Measurements from ENCODE around the gene SUPV3L1.

Gene SUPV3L1

GRCh38 chr10:69228151-69228550 is 48.1 kb downstream of the SUPV3L1 start:
- TF ChIP-seq CTCF (IDR thresholded peaks at IDR 0.05; ENCODE audit: low read depth, low read length) = no peak
- no peak for DNase-seq (ENCODE audit: extremely low read depth, low read depth)

GRCh38 chr10:69229616-69229916 is 49.5 kb downstream of the SUPV3L1 start:
- no peak for TF ChIP-seq CTCF (IDR thresholded peaks at IDR 0.05; ENCODE audit: low read depth, low read length)
- no peak for DNase-seq (ENCODE audit: extremely low read depth, low read depth)

GRCh38 chr10:69230128-69230527 is 50.1 kb downstream of the SUPV3L1 start:
- no peak for TF ChIP-seq CTCF (IDR thresholded peaks at IDR 0.05; ENCODE audit: low read depth, low read length)
- DNase-seq (ENCODE audit: extremely low read depth, low read depth) = no peak

- peak; percentile 37 for DNase-seq (ENCODE audit: extremely low read depth, low read depth)
- no peak for TF ChIP-seq CTCF (IDR thresholded peaks at IDR 0.05; ENCODE audit: low read depth, low read length)
Measured at GRCh38 chr10:69232252-69232651, 52.2 kb downstream of the SUPV3L1 start.

GRCh38 chr10:69232736-69233480 is 52.9 kb downstream of the SUPV3L1 start:
- DNase-seq (ENCODE audit: extremely low read depth, low read depth) = no peak
- TF ChIP-seq CTCF (IDR thresholded peaks at IDR 0.05; ENCODE audit: low read depth, low read length) = no peak

GRCh38 chr10:69234447-69234846 is 54.4 kb downstream of the SUPV3L1 start:
- no peak for DNase-seq (ENCODE audit: extremely low read depth, low read depth)
- TF ChIP-seq CTCF (IDR thresholded peaks at IDR 0.05; ENCODE audit: low read depth, low read length) = no peak

- peak; percentile 88 for TF ChIP-seq CTCF (IDR thresholded peaks at IDR 0.05; ENCODE audit: low read depth, low read length)
- DNase-seq (ENCODE audit: extremely low read depth, low read depth) = peak; percentile 28
Measured at GRCh38 chr10:69237528-69238159, 57.6 kb downstream of the SUPV3L1 start.
